DND-41 (cell line): ENCODE results near the gene NIPAL3.

ENCODE experiments used
- EZH2 ChIP-seq: IDR thresholded peaks from 3 replicates; pipeline ENCODE4 v1.6.1; 2012; ENCODE audit warnings: borderline replicate concordance, low read depth, mild to moderate bottlenecking, moderate library complexity, low read length, inconsistent platforms; ENCODE audit not compliant: severe bottlenecking
- TF ChIP-seq, protein P1 (sequence below): IDR thresholded peaks from 2 replicates; pipeline ENCODE4 v1.5.1; 2012; ENCODE audit warnings: borderline replicate concordance, low read length, moderate library complexity, mild to moderate bottlenecking; ENCODE audit not compliant: poor library complexity, severe bottlenecking; ENCODE audit errors: extremely low read depth

DNA sequence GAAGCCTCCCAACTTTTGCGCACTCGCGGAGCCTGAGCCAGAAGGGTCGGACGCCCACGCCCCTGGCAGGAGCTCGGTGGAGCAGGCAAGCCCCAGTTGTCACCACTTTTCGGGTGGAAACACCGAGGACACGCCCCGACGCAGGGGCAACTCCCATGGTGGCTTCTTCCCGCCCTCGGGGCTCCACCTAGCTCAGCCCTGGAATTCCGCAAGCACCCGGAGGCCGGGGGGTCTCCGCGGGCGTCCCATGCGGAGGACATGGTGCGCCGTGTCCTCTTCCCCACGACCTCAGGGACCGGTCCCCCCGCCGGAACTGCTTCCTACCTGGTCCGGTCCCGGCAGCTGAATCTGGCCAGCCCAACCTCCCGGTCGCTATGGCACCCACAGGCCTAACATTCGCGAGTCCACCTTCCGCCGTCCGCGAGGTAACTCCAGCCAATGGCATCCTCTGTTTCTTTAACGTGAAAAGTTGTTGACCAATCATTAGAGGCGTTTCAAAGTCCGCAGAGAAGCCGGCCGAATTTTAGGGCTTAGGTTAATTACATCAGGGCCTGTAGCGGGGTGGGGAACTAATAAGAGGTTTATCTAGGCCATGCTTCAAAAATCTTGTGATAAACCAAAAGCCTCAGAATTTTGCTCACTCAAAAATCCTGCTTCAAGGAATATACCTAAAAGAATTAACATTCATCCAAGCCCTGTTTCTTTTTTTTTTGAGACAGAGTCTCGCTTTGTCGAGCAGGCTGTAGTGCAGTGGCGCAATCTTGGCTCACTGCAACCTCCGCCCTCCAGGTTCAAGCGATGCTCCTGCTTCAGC lies 2.0 kb upstream of the NIPAL3 start, which contains the start of gene STPG1:
- TF ChIP-seq, protein P1, sequence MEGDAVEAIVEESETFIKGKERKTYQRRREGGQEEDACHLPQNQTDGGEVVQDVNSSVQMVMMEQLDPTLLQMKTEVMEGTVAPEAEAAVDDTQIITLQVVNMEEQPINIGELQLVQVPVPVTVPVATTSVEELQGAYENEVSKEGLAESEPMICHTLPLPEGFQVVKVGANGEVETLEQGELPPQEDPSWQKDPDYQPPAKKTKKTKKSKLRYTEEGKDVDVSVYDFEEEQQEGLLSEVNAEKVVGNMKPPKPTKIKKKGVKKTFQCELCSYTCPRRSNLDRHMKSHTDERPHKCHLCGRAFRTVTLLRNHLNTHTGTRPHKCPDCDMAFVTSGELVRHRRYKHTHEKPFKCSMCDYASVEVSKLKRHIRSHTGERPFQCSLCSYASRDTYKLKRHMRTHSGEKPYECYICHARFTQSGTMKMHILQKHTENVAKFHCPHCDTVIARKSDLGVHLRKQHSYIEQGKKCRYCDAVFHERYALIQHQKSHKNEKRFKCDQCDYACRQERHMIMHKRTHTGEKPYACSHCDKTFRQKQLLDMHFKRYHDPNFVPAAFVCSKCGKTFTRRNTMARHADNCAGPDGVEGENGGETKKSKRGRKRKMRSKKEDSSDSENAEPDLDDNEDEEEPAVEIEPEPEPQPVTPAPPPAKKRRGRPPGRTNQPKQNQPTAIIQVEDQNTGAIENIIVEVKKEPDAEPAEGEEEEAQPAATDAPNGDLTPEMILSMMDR, result no peak
- peak; percentile 65 for TF ChIP-seq EZH2
